ENCODE data around the gene RNF125. TPM values are rescaled to one million over a fixed set of nuclear protein-coding genes. Genes with fewer than 3 reads are reported as not detected.
A peak's percentile ranks its signal among the peaks of the same experiment; 100 is the strongest.

RNF125 gene
- total RNA-seq, 1 donor from 2014 or later = 2.8 TPM

GRCh38 chr18:32025744-32026143, 7.1 kb downstream of the RNF125 start:
- DNase-seq (ENCODE audit: low read depth in 2 of 2) = no peak

- DNase-seq (ENCODE audit: low read depth in 2 of 2) = no peak
Observed at GRCh38 chr18:32026491-32027086, 8.0 kb downstream of the RNF125 start.

GRCh38 chr18:32029558-32029957, 10.9 kb downstream of the RNF125 start:
- no peak for DNase-seq (ENCODE audit: low read depth in 2 of 2)

GRCh38 chr18:32032609-32033008, 14.0 kb downstream of the RNF125 start:
- no peak for DNase-seq (ENCODE audit: low read depth in 2 of 2)

- no peak for DNase-seq (ENCODE audit: low read depth in 2 of 2)
Observed at GRCh38 chr18:32036506-32037180, 18.0 kb downstream of the RNF125 start.

GRCh38 chr18:32037616-32038015, 19.0 kb downstream of the RNF125 start:
- no peak for DNase-seq (ENCODE audit: low read depth in 2 of 2)

- DNase-seq (ENCODE audit: low read depth in 2 of 2) = peak in 1 of 2 donors; percentile 30
Observed at GRCh38 chr18:32040936-32041335, 22.3 kb downstream of the RNF125 start.

GRCh38 chr18:32042337-32042736, 23.7 kb downstream of the RNF125 start:
- no peak for DNase-seq (ENCODE audit: low read depth in 2 of 2)

GRCh38 chr18:32048507-32049091, 30.0 kb downstream of the RNF125 start:
- no peak for DNase-seq (ENCODE audit: low read depth in 2 of 2)

GRCh38 chr18:32049393-32050171, 31.0 kb downstream of the RNF125 start:
- DNase-seq (ENCODE audit: low read depth in 2 of 2) = peak in 1 of 2 donors; percentile 7

- DNase-seq (ENCODE audit: low read depth in 2 of 2) = no peak
Observed at GRCh38 chr18:32056613-32057358, 38.2 kb downstream of the RNF125 start.

- DNase-seq (ENCODE audit: low read depth in 2 of 2) = no peak
Observed at GRCh38 chr18:32057624-32058165, 39.1 kb downstream of the RNF125 start.

- DNase-seq (ENCODE audit: low read depth in 2 of 2) = no peak
Observed at GRCh38 chr18:32060026-32060425, 41.4 kb downstream of the RNF125 start.

GRCh38 chr18:32067375-32068167, 48.9 kb downstream of the RNF125 start:
- no peak for DNase-seq (ENCODE audit: low read depth in 2 of 2)

GRCh38 chr18:32072321-32072720, 53.7 kb downstream of the RNF125 start:
- peak; percentile 20 to 47 for DNase-seq (ENCODE audit: low read depth in 2 of 2)

GRCh38 chr18:32074206-32074605, 55.6 kb downstream of the RNF125 start:
- DNase-seq (ENCODE audit: low read depth in 2 of 2) = no peak

- DNase-seq (ENCODE audit: low read depth in 2 of 2) = no peak
Observed at GRCh38 chr18:32078845-32079244, 60.2 kb downstream of the RNF125 start.

- peak; percentile 11 to 38 for DNase-seq (ENCODE audit: low read depth in 2 of 2)
Observed at GRCh38 chr18:32081881-32082280, 63.3 kb downstream of the RNF125 start.

GRCh38 chr18:32083781-32084180, 65.2 kb downstream of the RNF125 start:
- DNase-seq (ENCODE audit: low read depth in 2 of 2) = no peak

- peak in 1 of 2 donors; percentile 55 for DNase-seq (ENCODE audit: low read depth in 2 of 2)
Observed at GRCh38 chr18:32086881-32087280, 68.3 kb downstream of the RNF125 start.

Data from lung microvascular endothelial cell (primary cell).